ENCODE results near the gene DCP1B.

Gene DCP1B

DNA sequence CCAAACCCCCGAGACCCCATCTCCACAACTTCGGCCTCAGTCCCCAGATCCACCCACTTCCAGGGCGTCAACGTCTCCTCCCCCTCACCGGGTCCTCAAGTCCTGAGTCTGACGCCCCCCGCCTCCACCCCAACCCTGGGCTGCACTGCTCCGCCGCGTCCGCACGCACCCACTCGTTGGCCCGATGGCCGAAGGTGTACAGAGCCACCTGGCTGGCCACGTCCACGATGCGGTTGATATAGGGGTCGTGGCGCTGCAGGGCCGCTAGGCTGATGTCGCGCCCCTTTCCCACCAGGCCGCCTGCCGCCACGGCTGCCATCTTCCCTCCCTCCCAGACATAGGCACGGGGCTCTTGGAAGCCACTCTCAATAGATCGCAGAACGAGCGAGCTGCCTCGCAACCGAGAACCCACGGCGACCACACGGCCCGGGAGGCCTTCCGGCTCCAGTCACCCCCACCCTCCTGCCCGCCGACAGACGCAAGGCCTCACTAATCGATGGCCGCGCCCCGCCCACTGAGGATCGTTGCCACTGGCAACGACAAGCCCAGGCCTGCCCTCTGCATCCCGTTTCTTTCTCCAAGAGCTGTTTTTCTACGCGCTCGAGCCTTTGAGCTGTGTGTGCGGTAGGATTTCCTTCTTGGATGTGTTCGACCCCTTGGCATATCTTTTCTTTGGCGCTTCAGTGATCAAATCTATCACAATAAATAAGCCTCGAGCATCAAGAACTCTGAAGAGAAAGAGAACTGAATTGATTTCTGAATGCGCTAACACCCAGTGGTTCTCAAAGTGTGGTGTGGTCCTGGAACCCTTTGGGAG, at the start of gene DCP1B:
DCP1B (minus strand) TSS at position 345 of the 817 bp plus-strand sequence; CDS start at position 319, 26 bp downstream.
- DNase-seq (ENCODE audit: low read depth), result peak; percentile 97
- TF ChIP-seq, protein P1, sequence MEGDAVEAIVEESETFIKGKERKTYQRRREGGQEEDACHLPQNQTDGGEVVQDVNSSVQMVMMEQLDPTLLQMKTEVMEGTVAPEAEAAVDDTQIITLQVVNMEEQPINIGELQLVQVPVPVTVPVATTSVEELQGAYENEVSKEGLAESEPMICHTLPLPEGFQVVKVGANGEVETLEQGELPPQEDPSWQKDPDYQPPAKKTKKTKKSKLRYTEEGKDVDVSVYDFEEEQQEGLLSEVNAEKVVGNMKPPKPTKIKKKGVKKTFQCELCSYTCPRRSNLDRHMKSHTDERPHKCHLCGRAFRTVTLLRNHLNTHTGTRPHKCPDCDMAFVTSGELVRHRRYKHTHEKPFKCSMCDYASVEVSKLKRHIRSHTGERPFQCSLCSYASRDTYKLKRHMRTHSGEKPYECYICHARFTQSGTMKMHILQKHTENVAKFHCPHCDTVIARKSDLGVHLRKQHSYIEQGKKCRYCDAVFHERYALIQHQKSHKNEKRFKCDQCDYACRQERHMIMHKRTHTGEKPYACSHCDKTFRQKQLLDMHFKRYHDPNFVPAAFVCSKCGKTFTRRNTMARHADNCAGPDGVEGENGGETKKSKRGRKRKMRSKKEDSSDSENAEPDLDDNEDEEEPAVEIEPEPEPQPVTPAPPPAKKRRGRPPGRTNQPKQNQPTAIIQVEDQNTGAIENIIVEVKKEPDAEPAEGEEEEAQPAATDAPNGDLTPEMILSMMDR (IDR thresholded peaks at IDR 0.05; ENCODE audit: insufficient read depth, low read depth, low read length, missing control alignments), result no peak
- peak within 1 kb of the TSS; percentile 92 for H3K4me3 ChIP-seq (ENCODE audit: low read depth, low read length)

DNA sequence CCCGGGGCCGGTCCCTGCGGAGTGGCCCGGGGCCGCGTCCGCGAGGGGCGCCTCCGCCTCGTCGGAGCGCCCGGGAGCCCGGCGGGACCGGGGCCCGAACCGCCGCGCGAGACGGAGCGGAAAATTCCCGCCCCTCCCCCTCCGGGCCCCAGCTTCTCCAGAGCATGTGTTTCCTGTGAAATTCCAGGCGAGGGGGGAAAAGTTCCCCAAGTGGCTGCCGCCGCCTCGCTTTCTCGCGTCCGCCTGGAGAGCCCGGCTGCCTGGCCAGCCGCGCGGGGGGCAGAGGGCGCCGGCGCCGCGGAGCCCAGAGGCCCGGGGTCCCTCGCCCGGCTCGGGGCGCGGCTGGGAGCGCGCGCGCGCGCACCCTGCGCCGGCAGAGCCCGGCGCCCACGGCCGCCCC, 49.4 kb upstream of the DCP1B start:
- no peak for DNase-seq (ENCODE audit: low read depth)
- TF ChIP-seq, protein P1 (IDR thresholded peaks at IDR 0.05; ENCODE audit: insufficient read depth, low read depth, low read length, missing control alignments), result no peak
- no peak overlapping the region for H3K4me3 ChIP-seq (ENCODE audit: low read depth, low read length)

DNA sequence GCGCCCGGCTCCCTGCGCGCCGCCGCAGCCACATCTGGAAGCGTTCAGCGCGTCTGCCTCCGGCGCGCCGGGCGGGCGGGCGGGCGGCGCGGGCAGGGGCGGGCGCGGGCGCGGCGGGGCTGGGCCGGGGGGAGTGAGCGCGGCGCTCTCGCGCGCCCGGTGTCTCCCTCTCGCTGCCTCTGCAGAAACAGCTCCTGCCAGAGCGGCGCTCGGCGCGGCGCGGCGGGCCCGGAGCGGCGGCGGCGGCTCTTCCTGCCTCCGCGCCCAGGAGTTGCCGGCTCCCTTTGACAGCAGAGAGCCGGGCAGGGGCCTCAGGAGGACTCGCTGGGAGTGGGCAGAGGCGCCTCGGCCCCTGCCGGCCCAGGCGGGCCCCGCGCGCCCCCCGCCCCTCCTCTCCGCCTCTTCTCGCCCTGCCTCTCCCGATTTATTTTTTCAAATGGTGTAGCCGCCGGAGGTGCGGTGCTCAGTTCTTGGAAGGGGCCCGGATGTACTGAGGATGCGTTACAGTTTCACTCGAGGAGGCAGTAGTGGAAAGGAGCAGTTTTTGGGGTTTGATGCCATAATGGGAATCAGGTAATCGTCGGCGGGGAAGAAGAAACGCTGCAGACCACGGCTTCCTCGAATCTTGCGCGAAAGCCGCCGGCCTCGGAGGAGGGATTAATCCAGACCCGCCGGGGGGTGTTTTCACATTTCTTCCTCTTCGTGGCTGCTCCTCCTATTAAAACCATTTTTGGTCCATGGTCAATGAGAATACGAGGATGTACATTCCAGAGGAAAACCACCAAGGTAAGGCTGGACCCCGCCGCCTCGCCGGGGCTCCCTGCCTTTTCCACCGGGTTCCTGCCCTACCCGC, 48.8 kb upstream of the DCP1B start, which contains the start of gene CACNA1C:
CACNA1C (plus strand) TSS at position 162 of the 853 bp plus-strand sequence; CDS start at position 738, 576 bp downstream.
- no peak within 1 kb of the TSS for H3K4me3 ChIP-seq (ENCODE audit: low read depth, low read length)
- peak; percentile 26 for DNase-seq (ENCODE audit: low read depth)
- TF ChIP-seq, protein P1 (IDR thresholded peaks at IDR 0.05; ENCODE audit: insufficient read depth, low read depth, low read length, missing control alignments), result no peak

DNA sequence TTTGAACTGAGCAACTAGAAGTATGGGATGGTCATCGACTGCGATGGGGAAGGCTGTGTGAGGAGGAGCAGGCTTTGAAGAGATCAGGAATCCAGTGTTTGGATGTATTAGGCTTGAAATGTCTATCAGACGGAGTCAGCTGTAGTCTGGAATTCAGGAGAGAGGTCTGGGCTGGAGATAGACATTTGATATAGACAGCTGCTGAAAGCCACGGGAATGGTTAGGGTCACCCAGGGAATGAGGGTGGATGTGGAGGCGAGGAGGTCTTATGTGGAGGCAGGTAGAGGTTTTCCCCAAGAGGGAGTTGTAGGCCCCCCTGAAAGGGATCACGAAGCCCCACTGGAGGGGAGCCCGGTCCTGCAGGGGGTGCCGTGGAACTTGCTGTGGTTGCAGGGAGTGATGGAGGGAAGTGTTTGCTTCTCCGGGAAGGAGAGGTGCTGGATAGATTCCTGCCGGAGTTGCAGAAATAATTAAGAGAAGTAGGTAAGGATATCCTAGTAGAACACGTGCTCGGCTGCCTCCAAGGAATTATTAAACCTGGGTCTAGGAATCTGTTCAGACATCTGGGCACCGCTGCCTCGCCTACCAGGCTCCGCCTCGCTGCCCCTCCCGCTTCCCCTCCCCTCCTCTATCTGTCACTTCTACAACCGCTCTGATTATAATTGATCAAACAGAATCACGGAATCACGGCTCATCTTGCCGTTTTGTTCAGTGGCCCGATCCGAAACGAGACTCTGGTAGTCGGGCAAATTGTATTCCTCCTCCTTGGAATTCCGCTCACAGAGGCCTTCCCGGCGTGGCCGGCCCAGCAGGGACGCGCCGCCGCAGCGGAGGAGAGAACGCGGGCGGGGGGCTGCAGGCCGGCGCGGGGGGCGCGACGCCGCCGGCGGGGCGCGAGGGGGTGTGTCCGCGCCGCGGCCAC, 47.7 kb upstream of the DCP1B start:
- TF ChIP-seq, protein P1 (IDR thresholded peaks at IDR 0.05; ENCODE audit: insufficient read depth, low read depth, low read length, missing control alignments), result no peak
- no peak for DNase-seq (ENCODE audit: low read depth)
- no peak overlapping the region for H3K4me3 ChIP-seq (ENCODE audit: low read depth, low read length)

DNA sequence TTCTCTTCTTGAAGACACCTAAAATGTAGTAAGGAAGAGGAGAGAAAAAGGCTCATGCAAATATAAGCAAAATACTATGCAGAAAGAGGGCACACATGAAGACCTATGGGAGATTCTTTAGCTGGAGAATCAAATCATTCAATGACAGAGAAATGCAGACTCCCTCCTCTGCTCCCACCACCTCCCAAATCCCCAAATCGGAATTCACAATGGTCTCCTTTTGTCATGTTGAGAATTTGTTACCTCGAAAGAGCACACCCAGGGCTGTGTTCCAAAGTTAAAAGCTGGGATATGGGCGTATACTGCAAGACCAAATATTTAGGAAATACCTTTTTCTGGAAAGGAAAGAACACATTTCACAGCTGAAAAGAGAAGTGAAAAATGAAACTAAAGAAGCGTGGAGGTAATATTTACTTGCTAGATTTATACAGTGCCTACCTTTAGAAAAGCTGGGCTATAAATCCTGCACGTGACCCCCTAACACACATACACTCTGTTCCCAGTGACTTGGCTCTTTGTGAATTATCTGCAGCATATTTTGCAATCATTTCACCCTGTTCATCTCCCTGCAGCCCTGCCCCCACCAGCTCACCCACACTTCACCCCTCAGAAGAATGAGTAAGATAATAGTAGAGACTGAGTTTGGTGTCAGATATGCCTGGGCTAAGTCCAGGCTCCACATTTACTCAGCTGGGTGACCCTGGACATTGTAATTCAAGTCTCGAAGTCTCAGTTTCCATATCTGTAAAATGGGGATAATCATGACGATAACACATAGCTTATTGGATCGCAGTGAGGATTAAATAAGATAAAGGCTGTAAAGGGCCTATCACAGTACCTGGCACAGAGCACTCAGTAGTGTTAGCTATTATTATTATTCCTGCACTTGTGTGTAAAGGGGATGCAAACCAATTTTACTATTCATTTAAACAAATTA, 45.6 kb upstream of the DCP1B start:
- no peak overlapping the region for H3K4me3 ChIP-seq (ENCODE audit: low read depth, low read length)
- TF ChIP-seq, protein P1 (IDR thresholded peaks at IDR 0.05; ENCODE audit: insufficient read depth, low read depth, low read length, missing control alignments), result no peak
- no peak for DNase-seq (ENCODE audit: low read depth)

Measured in GM12865 (cell line).